Loucy (cell line): ENCODE results near the gene ATF2.
A peak's percentile ranks its signal among the peaks of the same experiment; 100 is the strongest.

ENCODE experiments used
- H2AFZ ChIP-seq: fragments of 200-600 bp; sonication (generic); 2 replicates; pipeline ENCODE4 v1.6.0; 2016; ENCODE audit warnings: antibody characterized with exemption, mild to moderate bottlenecking, low read length, moderate library complexity
- H3F3A ChIP-seq: fragments of 200-600 bp; 2 replicates; pipeline ENCODE4 v1.6.0; 2016; ENCODE audit warnings: antibody characterized with exemption, low read depth, mild to moderate bottlenecking
- H3K27me3 ChIP-seq: fragments of 200-600 bp; sonication (generic); 2 replicates; pipeline ENCODE4 v1.6.1; 2014; ENCODE audit warnings: low read length, mild to moderate bottlenecking; ENCODE audit not compliant: insufficient read depth, poor library complexity, severe bottlenecking
- H3K36me3 ChIP-seq: fragments of 200-600 bp; sonication (generic); 2 replicates; pipeline ENCODE4 v1.6.1; 2016; ENCODE audit warnings: low read length; ENCODE audit not compliant: insufficient read depth
- H3K4me1 ChIP-seq: fragments of 200-600 bp; sonication (generic); 2 replicates; pipeline ENCODE4 v1.5.1; 2014; ENCODE audit warnings: low read length, mild to moderate bottlenecking; ENCODE audit not compliant: insufficient read depth, poor library complexity, severe bottlenecking
- H3K4me2 ChIP-seq: fragments of 200-600 bp; sonication (generic); 2 replicates; pipeline ENCODE4 v1.6.0; 2014; ENCODE audit warnings: antibody characterized with exemption, low read length, low read depth, mild to moderate bottlenecking; ENCODE audit not compliant: poor library complexity, severe bottlenecking
- H3K4me3 ChIP-seq: fragments of 200-600 bp; sonication (generic); 2 replicates; pipeline ENCODE4 v1.5.1; 2014; ENCODE audit warnings: low read length, mild to moderate bottlenecking, mixed read lengths; ENCODE audit not compliant: poor library complexity, severe bottlenecking
- H3K79me2 ChIP-seq: fragments of 200-600 bp; sonication (generic); 2 replicates; pipeline ENCODE4 v1.6.1; 2014; ENCODE audit warnings: low read length; ENCODE audit not compliant: insufficient read depth
- H3K9ac ChIP-seq: fragments of 200-600 bp; sonication (generic); 2 replicates; pipeline ENCODE4 v1.6.0; 2014; ENCODE audit warnings: mild to moderate bottlenecking, low read depth, low read length, moderate library complexity; ENCODE audit not compliant: poor library complexity, severe bottlenecking
- H3K9me2 ChIP-seq: fragments of 200-600 bp; sonication (generic); replicated peaks from 2 replicates; pipeline ENCODE4 v1.6.1; 2016; ENCODE audit warnings: low read depth, low read length, mixed read lengths
- H3K9me3 ChIP-seq: fragments of 200-600 bp; sonication (generic); 2 replicates; pipeline ENCODE4 v1.6.1; 2014; ENCODE audit warnings: mild to moderate bottlenecking, antibody characterized with exemption, low read length, low read depth; ENCODE audit not compliant: insufficient read depth
- H4K20me1 ChIP-seq: fragments of 200-600 bp; sonication (generic); 2 replicates; pipeline ENCODE4 v1.6.0; 2014; ENCODE audit warnings: antibody characterized with exemption, low read length, mild to moderate bottlenecking; ENCODE audit not compliant: insufficient read depth, poor library complexity, severe bottlenecking
- CTCF ChIP-seq: fragments of 200-600 bp; sonication (generic); conservative IDR thresholded peaks from 2 replicates; pipeline ENCODE4 v1.5.1; 2014; ENCODE audit warnings: mild to moderate bottlenecking, antibody characterized with exemption, low read length
- EZH2phosphoT487 ChIP-seq: fragments of 200-600 bp; IDR thresholded peaks from 2 replicates; pipeline ENCODE4 v1.6.1; 2018; ENCODE audit warnings: antibody characterized with exemption, mild to moderate bottlenecking, moderate library complexity, borderline replicate concordance

The ATF2 gene

GRCh38 chr2:175034716-175035115, 133.3 kb downstream of the ATF2 start:
- TF ChIP-seq CTCF, result no peak
- no peak for TF ChIP-seq EZH2phosphoT487
- H3F3A ChIP-seq, result no peaks in the 10 kb centered on the region
- H3K4me1 ChIP-seq, result no peaks in the 10 kb centered on the region
- no peaks in the 10 kb centered on the region for H3K36me3 ChIP-seq
- H3K4me2 ChIP-seq, result no peak overlapping the region
- H3K27me3 ChIP-seq, result no peaks in the 10 kb centered on the region
- H3K4me3 ChIP-seq, result no peak overlapping the region
- H3K9ac ChIP-seq, result no peak overlapping the region
- no peaks in the 10 kb centered on the region for H3K9me2 ChIP-seq
- H4K20me1 ChIP-seq, result no peaks in the 10 kb centered on the region
- no peaks in the 10 kb centered on the region for H3K9me3 ChIP-seq
- H3K79me2 ChIP-seq, result no peaks in the 10 kb centered on the region
- H2AFZ ChIP-seq, result no peak overlapping the region

GRCh38 chr2:175030380-175031271, 137.4 kb downstream of the ATF2 start:
- H3K4me3 ChIP-seq, result no peak overlapping the region
- H2AFZ ChIP-seq, result no peak overlapping the region
- H3K9me3 ChIP-seq, result no peaks in the 10 kb centered on the region
- no peaks in the 10 kb centered on the region for H3K36me3 ChIP-seq
- H3K9me2 ChIP-seq, result no peaks in the 10 kb centered on the region
- no peaks in the 10 kb centered on the region for H4K20me1 ChIP-seq
- no peaks in the 10 kb centered on the region for H3K79me2 ChIP-seq
- H3K9ac ChIP-seq, result no peak overlapping the region
- TF ChIP-seq CTCF (peak; percentile 66), EZH2phosphoT487 (no peak)
- no peaks in the 10 kb centered on the region for H3F3A ChIP-seq
- H3K27me3 ChIP-seq, result no peaks in the 10 kb centered on the region
- no peaks in the 10 kb centered on the region for H3K4me1 ChIP-seq
- H3K4me2 ChIP-seq, result no peak overlapping the region

GRCh38 chr2:175027755-175028154, 140.2 kb downstream of the ATF2 start:
- Histone ChIP-seq H3K79me2 (no peaks in the 10 kb centered on the region), H3K27me3 (no peaks in the 10 kb centered on the region), H3K9ac (no peak overlapping the region), H3K9me3 (no peaks in the 10 kb centered on the region), H3K9me2 (no peaks in the 10 kb centered on the region), H3K4me2 (no peak overlapping the region), H3K4me1 (no peaks in the 10 kb centered on the region), H2AFZ (no peak overlapping the region), H3K4me3 (no peak overlapping the region), H3F3A (no peaks in the 10 kb centered on the region), H4K20me1 (no peaks in the 10 kb centered on the region), H3K36me3 (no peaks in the 10 kb centered on the region)
- TF ChIP-seq CTCF (no peak), EZH2phosphoT487 (no peak)
